Measurements from ENCODE around the gene LRRC8D. TPM values are rescaled to one million over a fixed set of nuclear protein-coding genes. Genes with fewer than 3 reads are reported as not detected.

LRRC8D gene
- total RNA-seq, 4 donors from 2014 or later: 12.0 to 47.4 (median 17.8) TPM

DNA sequence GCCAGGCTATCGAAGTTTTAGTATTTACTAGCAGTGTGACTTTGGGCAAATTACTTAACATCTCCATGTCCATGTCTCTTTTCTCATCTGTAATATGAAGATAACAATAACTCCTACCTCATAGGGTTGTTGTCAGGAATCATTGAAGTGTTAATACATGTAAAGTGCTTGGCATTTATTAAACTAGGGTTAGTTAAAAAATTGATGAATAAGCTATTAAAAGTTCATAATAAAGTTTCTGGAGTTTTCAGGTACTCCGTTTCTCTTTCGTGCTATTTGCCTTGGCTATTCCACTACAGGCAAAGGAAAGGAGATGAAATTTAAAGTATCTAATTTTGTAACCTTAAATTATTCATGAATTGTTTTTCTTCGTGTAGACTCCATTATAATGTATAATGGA is 16.7 kb downstream of the LRRC8D start:
- no peaks in the 10 kb centered on the region for H3K36me3 ChIP-seq
- H3K4me1 ChIP-seq: no peaks in the 10 kb centered on the region
- intact Hi-C loops (cut with DNase I; ENCODE audit: low total_unique reads): no loop called here
- DNase-seq: no peak
- TF ChIP-seq, protein P1, sequence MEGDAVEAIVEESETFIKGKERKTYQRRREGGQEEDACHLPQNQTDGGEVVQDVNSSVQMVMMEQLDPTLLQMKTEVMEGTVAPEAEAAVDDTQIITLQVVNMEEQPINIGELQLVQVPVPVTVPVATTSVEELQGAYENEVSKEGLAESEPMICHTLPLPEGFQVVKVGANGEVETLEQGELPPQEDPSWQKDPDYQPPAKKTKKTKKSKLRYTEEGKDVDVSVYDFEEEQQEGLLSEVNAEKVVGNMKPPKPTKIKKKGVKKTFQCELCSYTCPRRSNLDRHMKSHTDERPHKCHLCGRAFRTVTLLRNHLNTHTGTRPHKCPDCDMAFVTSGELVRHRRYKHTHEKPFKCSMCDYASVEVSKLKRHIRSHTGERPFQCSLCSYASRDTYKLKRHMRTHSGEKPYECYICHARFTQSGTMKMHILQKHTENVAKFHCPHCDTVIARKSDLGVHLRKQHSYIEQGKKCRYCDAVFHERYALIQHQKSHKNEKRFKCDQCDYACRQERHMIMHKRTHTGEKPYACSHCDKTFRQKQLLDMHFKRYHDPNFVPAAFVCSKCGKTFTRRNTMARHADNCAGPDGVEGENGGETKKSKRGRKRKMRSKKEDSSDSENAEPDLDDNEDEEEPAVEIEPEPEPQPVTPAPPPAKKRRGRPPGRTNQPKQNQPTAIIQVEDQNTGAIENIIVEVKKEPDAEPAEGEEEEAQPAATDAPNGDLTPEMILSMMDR (IDR thresholded peaks at IDR 0.05): no peak
- TF ChIP-seq POLR2A (IDR thresholded peaks at IDR 0.05): no peak
- H3K27me3 ChIP-seq: no peaks in the 10 kb centered on the region
- H3K27ac ChIP-seq: no peak overlapping the region
- H3K9me3 ChIP-seq: no peaks in the 10 kb centered on the region
- H3K4me3 ChIP-seq: no peak overlapping the region

DNA sequence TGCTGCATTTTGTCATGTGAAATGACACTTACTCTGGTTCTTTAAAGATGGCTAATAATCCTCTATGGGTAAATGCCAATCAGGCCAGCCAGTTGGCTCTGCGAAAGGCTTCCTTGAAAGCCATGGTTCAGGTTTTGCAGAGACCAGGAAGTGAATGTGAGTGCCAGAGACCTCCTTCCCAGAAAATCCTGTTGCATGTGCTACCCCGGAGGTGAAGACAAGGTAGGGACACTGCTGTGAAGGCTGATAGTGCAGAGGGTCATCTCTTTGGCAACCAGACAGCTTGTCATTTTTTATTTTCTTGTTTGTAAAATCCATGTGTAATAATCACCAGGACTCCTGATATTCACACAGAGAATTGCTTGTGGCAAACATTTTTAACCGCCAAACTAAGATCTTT is 18.7 kb downstream of the LRRC8D start:
- Histone ChIP-seq H3K36me3 (no peaks in the 10 kb centered on the region), H3K4me3 (no peak overlapping the region), H3K27ac (no peak overlapping the region), H3K4me1 (no peaks in the 10 kb centered on the region), H3K9me3 (no peaks in the 10 kb centered on the region), H3K27me3 (no peaks in the 10 kb centered on the region)
- TF ChIP-seq, protein P1 (IDR thresholded peaks at IDR 0.05): no peak
- no peak for TF ChIP-seq POLR2A (IDR thresholded peaks at IDR 0.05)
- intact Hi-C loops (cut with DNase I; ENCODE audit: low total_unique reads): no loop called here
- no peak for DNase-seq

DNA sequence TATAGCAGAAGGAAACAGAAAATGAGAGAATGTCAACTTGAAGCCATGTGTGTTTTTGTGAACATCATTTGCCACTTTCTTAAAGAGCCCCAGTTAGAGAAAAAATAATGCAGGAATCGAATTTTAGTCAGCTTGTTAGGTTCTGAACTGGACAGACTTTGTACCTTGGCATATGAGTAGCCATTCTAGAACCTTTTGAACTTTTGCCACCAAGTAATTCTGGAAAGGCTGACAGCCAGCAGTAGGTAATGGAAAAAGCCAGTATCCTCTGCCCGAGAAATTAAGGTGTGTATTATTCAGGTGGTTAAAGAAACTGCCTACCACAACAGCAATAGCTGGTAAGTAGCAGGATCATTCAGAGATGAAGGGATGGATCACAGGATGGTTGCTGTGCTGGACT is 20.7 kb downstream of the LRRC8D start:
- Histone ChIP-seq H3K27ac (no peak overlapping the region), H3K4me1 (no peaks in the 10 kb centered on the region), H3K9me3 (no peaks in the 10 kb centered on the region), H3K36me3 (no peaks in the 10 kb centered on the region), H3K27me3 (no peaks in the 10 kb centered on the region), H3K4me3 (no peak overlapping the region)
- intact Hi-C loops (cut with DNase I; ENCODE audit: low total_unique reads): no loop called here
- no peak for TF ChIP-seq POLR2A (IDR thresholded peaks at IDR 0.05)
- TF ChIP-seq, protein P1 (IDR thresholded peaks at IDR 0.05): no peak
- no peak for DNase-seq

DNA sequence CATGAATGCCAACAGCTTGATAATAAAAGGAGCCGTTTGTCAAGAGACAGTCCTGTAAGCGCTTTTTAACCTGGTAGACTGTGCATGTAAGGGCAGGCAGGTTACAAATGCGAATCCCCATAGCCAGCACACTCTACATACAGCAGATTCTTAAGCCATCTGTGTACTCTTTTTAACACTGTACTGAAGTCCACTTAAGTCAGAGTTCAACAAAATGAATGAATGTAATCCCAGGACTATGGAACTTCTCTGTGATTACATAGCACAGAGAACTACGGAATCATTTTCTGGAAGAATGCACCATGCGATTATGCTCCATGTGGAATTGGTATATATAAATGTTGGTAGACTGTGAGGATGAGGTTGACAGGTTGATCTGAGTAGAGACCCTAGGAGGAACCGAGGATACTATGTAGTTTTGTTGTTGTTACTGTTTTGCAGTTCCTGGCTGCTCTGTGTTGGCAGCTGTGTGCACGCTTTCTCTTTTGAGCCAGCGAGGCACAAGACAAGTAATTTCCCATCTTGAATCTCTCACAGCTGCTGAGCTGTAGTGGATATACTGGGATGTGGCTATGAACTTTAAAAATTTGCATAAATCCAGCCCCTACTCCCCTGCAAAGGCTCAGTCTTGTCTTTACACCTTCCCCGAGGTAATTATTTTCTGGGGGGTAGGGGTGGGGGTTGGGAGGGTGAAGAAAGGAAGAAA is 21.9 kb downstream of the LRRC8D start:
- peak overlapping the region; percentile 83 to 86 for H3K27ac ChIP-seq
- no peaks in the 10 kb centered on the region for H3K4me1 ChIP-seq
- intact Hi-C loops (cut with DNase I; ENCODE audit: low total_unique reads): no loop called here
- DNase-seq: peak in 1 of 2 donors; percentile 15
- H3K27me3 ChIP-seq: no peaks in the 10 kb centered on the region
- no peaks in the 10 kb centered on the region for H3K9me3 ChIP-seq
- peak overlapping the region; percentile 68 to 78 for H3K4me3 ChIP-seq
- TF ChIP-seq POLR2A (IDR thresholded peaks at IDR 0.05): no peak
- H3K36me3 ChIP-seq: no peaks in the 10 kb centered on the region

DNA sequence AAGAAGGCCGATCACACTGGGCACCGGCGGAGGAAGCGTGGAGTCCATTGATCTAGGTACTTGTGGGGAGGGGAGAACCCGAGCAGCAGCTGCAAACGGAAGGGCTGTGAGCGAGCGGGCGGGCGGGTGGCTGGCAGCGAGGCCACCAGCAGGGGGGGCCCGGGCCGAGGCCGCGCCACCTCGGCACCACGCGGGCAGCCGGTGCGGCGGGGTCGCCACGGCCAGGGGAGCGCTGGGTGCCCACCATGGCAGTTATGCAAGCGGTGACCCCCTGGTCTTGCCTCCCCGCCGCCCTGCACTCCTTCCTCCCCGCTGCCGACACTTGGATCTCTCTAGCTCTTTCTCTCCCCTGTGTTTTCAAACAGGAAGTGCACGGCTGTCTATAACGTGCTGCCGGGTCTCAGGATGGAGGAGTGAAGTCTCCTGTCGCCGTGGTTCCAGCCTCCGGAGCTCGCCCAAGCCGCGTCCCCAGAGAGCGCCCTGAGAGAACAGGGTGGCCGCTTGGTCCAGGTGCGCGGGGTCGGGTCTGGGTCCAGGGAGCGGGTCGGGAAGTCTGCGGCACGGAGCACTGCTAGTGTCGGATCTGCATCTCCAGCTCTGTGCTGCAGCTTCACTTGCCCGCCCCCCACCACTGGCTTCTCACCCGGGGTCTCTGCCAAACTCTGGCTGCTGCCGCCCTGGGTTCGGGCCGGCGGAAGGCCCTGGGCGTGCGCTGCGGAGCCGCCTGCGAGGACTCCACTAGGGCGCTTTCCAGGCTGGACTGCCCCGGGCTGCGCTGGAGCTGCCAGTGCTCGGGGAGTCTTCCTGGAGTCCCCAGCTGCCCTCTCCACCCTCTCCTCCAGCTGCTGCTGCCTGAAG is 22.7 kb downstream of the LRRC8D start:
- peak overlapping the region; percentile 68 to 78 for H3K4me3 ChIP-seq
- H3K9me3 ChIP-seq: no peaks in the 10 kb centered on the region
- H3K36me3 ChIP-seq: no peaks in the 10 kb centered on the region
- DNase-seq: peak; percentile 51 to 55
- intact Hi-C loops (cut with DNase I; ENCODE audit: low total_unique reads): no loop called here
- no peaks in the 10 kb centered on the region for H3K4me1 ChIP-seq
- peak overlapping the region; percentile 83 to 86 for H3K27ac ChIP-seq
- H3K27me3 ChIP-seq: no peaks in the 10 kb centered on the region
- TF ChIP-seq, protein P1 (IDR thresholded peaks at IDR 0.05): peak; percentile 30 to 75 (median 65)
- no peak for TF ChIP-seq POLR2A (IDR thresholded peaks at IDR 0.05)
